Panc1 (cell line): ENCODE results near the gene PLAU.

ENCODE experiments used
- CTCF ChIP-seq: fragments of 450-650 bp; IDR thresholded peaks from 2 replicates; pipeline ENCODE4 v1.5.1; 2017; ENCODE audit warnings: mild to moderate bottlenecking
- POLR2AphosphoS5 ChIP-seq: IDR thresholded peaks from 2 replicates; pipeline ENCODE4 v1.6.1; 2012; ENCODE audit warnings: mild to moderate bottlenecking, low read depth, low read length, moderate library complexity
- REST ChIP-seq, 2 experiments: IDR thresholded peaks; 2 replicates each; pipeline ENCODE4 v1.6.1; 2011 to 2012; ENCODE audit warnings: low read depth in 2 of 2, control low read depth in 1 of 2, low read length in 1 of 2, mild to moderate bottlenecking in 1 of 2, moderate library complexity in 1 of 2; ENCODE audit not compliant: insufficient read depth in 1 of 2
- TCF7L2 ChIP-seq: IDR thresholded peaks from 2 replicates; pipeline ENCODE4 v1.6.1; 2011; ENCODE audit warnings: mild to moderate bottlenecking, low read depth, low read length, inconsistent platforms

GRCh38 chr10:73878365-73878764 lies 32.6 kb upstream of the PLAU start:
- TF ChIP-seq CTCF = no peak
- no peak for TF ChIP-seq REST (IDR thresholded peaks at IDR 0.05; ENCODE audit: insufficient read depth in 1 of 2, low read depth in 2 of 2, low read length in 1 of 2)
- no peak for TF ChIP-seq POLR2AphosphoS5
- no peak for TF ChIP-seq TCF7L2
